Sigmoid colon (tissue), 7 donors: Measurements from ENCODE around the gene SDR42E2. TPM values are rescaled to one million over a fixed set of nuclear protein-coding genes. Genes with fewer than 3 reads are reported as not detected.

Experiments used
- DNase-seq: peaks from one replicate; pipeline ENCODE4 v3.0.0-alpha.2; 2019
- H3K27ac ChIP-seq, 4 donors: fragments of 200-600 bp; sonication (generic); one replicate each; pipeline ENCODE4 v1.5.1; 2016 to 2019; ENCODE audit warnings: mild to moderate bottlenecking in 1 of 4
- H3K27me3 ChIP-seq, 3 donors: fragments of 200-600 bp; sonication (generic); one replicate each; pipeline ENCODE4 v1.5.1; 2019; ENCODE audit warnings: mild to moderate bottlenecking in 1 of 3
- H3K36me3 ChIP-seq, 4 donors: fragments of 200-600 bp; sonication (generic); one replicate each; pipeline ENCODE4 v1.5.1; 2016 to 2019
- H3K4me1 ChIP-seq, 4 donors: fragments of 200-600 bp; sonication (generic); one replicate each; pipeline ENCODE4 v1.5.1; 2017 to 2019
- H3K4me3 ChIP-seq, 4 donors: fragments of 200-600 bp; sonication (generic); one replicate each; pipeline ENCODE4 v1.5.1; 2017 to 2019; ENCODE audit warnings: mild to moderate bottlenecking in 2 of 4, moderate library complexity in 1 of 4
- H3K9me3 ChIP-seq, 4 donors: fragments of 200-600 bp in 3 of 4; sonication (generic) in 3 of 4; one replicate each; pipeline versions ENCODE4 v1.5.1 to v1.6.1; 2013 to 2019
- CTCF ChIP-seq, 4 experiments: fragments of 450-650 bp in 3 of 4; fragments of 200-600 bp in 1 of 4; IDR thresholded peaks; one replicate each; pipeline ENCODE4 v1.5.1; 2016 to 2019; ENCODE audit warnings: antibody characterized with exemption in 4 of 4, mild to moderate bottlenecking in 3 of 4, moderate library complexity in 2 of 4
- EP300 ChIP-seq, 4 donors: sonication (generic); formaldehyde crosslinking; IDR thresholded peaks; one replicate each; pipeline ENCODE4 v1.6.1; 2017; ENCODE audit warnings: antibody characterized with exemption in 4 of 4
- POLR2A ChIP-seq, 2 donors: fragments of 450-650 bp; IDR thresholded peaks; one replicate each; pipeline ENCODE4 v1.6.1; 2016; ENCODE audit warnings: antibody characterized with exemption in 2 of 2, mild to moderate bottlenecking in 2 of 2, moderate library complexity in 2 of 2
- POLR2AphosphoS5 ChIP-seq, 4 donors: sonication (generic); formaldehyde crosslinking; IDR thresholded peaks; one replicate each; pipeline ENCODE4 v1.6.1; 2017; ENCODE audit warnings: antibody characterized with exemption in 4 of 4
- WGBS, 2 donors: extraction: QIAGEN DNeasy Blood & Tissue Kit; methylation state at CpG; one replicate each; pipeline ENCODE4 v1.1.7; 2013; 5-methylcytosine and 5-hydroxymethylcytosine counted together
- intact Hi-C: fragments of 100-400 bp; cut with DNase I; formaldehyde crosslinking; loops from one replicate; pipeline ENCODE4 v1.15.1; 2023
- polyA plus RNA-seq, 3 donors: library from polyadenylated mRNA; stranded (reverse); fragments of 200-250 nt; gene quantifications; one replicate each; pipeline ENCODE4 v1.2.3, GENCODE V29; 2013
- total RNA-seq, 4 donors: library from RNA; depleted of rRNA; stranded (reverse); fragments of >200 nt; gene quantifications; one replicate each; pipeline ENCODE4 v1.1.0, GENCODE V29; 2016
- donor health status: healthy with polysubstance abuse.
- donor health status: Bipolar disorder and iron deficiency.
- donor health status: healthy.

SDR42E2 gene
- total and polyA plus RNA-seq, 7 donors: 0.04 TPM; not detected in 6

- DNase-seq: no peak
- Histone ChIP-seq H3K27ac (no peak overlapping the region), H3K27me3 (no peaks in the 10 kb centered on the region), H3K9me3 (no peaks in the 10 kb centered on the region), H3K4me3 (no peak overlapping the region), H3K4me1 (no peaks in the 10 kb centered on the region), H3K36me3 (no peaks in the 10 kb centered on the region)
- WGBS, 2 donors: 89 to 93% methylated on average over 11 of the region's 11 CpGs
- no peak for TF ChIP-seq POLR2AphosphoS5 (IDR thresholded peaks at IDR 0.05)
- TF ChIP-seq POLR2A (IDR thresholded peaks at IDR 0.05): no peak
- TF ChIP-seq EP300 (IDR thresholded peaks at IDR 0.05): no peak
- TF ChIP-seq CTCF (IDR thresholded peaks at IDR 0.05): no peak
- intact Hi-C loops: no loop called here
Measured at GRCh38 chr16:22181426-22181825, 19.1 kb downstream of the SDR42E2 start.

- Histone ChIP-seq H3K9me3 (no peaks in the 10 kb centered on the region), H3K4me3 (no peak overlapping the region), H3K4me1 (no peaks in the 10 kb centered on the region), H3K27me3 (no peaks in the 10 kb centered on the region), H3K27ac (no peak overlapping the region), H3K36me3 (no peaks in the 10 kb centered on the region)
- 57 to 82% methylated on average over 7 of the region's 7 CpGs for WGBS, 2 donors
- intact Hi-C loops: no loop called here
- no peak for DNase-seq
- TF ChIP-seq POLR2AphosphoS5 (IDR thresholded peaks at IDR 0.05): no peak
- TF ChIP-seq CTCF (IDR thresholded peaks at IDR 0.05): no peak
- TF ChIP-seq EP300 (IDR thresholded peaks at IDR 0.05): no peak
- no peak for TF ChIP-seq POLR2A (IDR thresholded peaks at IDR 0.05)
Measured at GRCh38 chr16:22181843-22182242, 19.5 kb downstream of the SDR42E2 start.

- no peak overlapping the region for H3K4me3 ChIP-seq
- no peaks in the 10 kb centered on the region for H3K9me3 ChIP-seq
- no peaks in the 10 kb centered on the region for H3K36me3 ChIP-seq
- intact Hi-C loops: no loop called here
- 92 to 94% methylated on average over 5 of the region's 5 CpGs for WGBS, 2 donors
- H3K27ac ChIP-seq: no peak overlapping the region
- TF ChIP-seq EP300 (IDR thresholded peaks at IDR 0.05) (no peak), POLR2A (IDR thresholded peaks at IDR 0.05) (no peak), POLR2AphosphoS5 (IDR thresholded peaks at IDR 0.05) (no peak)
- H3K4me1 ChIP-seq: peaks cover 0 to 2% (median under 1%) of the 10 kb centered on the region in 4 donors
- H3K27me3 ChIP-seq: no peaks in the 10 kb centered on the region
- no peak for DNase-seq
Measured at GRCh38 chr16:22183335-22183734, 21.0 kb downstream of the SDR42E2 start.

- Histone ChIP-seq H3K27ac (no peak overlapping the region), H3K36me3 (no peaks in the 10 kb centered on the region), H3K27me3 (no peaks in the 10 kb centered on the region), H3K9me3 (no peaks in the 10 kb centered on the region), H3K4me3 (no peak overlapping the region), H3K4me1 (peaks cover 0 to 9% (median 8%) of the 10 kb centered on the region in 4 donors)
- 85 to 88% methylated on average over 11 of the region's 11 CpGs for WGBS, 2 donors
- intact Hi-C loops: no loop called here
- no peak for TF ChIP-seq CTCF (IDR thresholded peaks at IDR 0.05)
- TF ChIP-seq POLR2AphosphoS5 (IDR thresholded peaks at IDR 0.05): no peak
- TF ChIP-seq POLR2A (IDR thresholded peaks at IDR 0.05): no peak
- no peak for TF ChIP-seq EP300 (IDR thresholded peaks at IDR 0.05)
- DNase-seq: no peak
Measured at GRCh38 chr16:22183901-22184614, 21.8 kb downstream of the SDR42E2 start.

- 88 to 92% methylated on average over 6 of the region's 6 CpGs for WGBS, 2 donors
- intact Hi-C loops: no loop called here
- no peak for DNase-seq
- H3K4me3 ChIP-seq: no peak overlapping the region
- no peak overlapping the region for H3K27ac ChIP-seq
- no peaks in the 10 kb centered on the region for H3K36me3 ChIP-seq
- TF ChIP-seq EP300 (IDR thresholded peaks at IDR 0.05): no peak
- TF ChIP-seq CTCF (IDR thresholded peaks at IDR 0.05): no peak
- TF ChIP-seq POLR2AphosphoS5 (IDR thresholded peaks at IDR 0.05): no peak
- TF ChIP-seq POLR2A (IDR thresholded peaks at IDR 0.05): no peak
- H3K9me3 ChIP-seq: no peaks in the 10 kb centered on the region
- no peaks in the 10 kb centered on the region for H3K27me3 ChIP-seq
- H3K4me1 ChIP-seq: peaks cover 0 to 15% (median 13%) of the 10 kb centered on the region in 4 donors
Measured at GRCh38 chr16:22184615-22184968, 22.3 kb downstream of the SDR42E2 start.
